NCI-H1105 (cell line): Measurements from ENCODE around the gene TEC.

Experiments used
- DNase-seq: peaks from one replicate; lab custom pipeline; 2025; lab: John Stamatoyannopoulos, UW

TEC gene

GRCh38 chr4:48126621-48127020, 143.0 kb downstream of the TEC start:
- DNase-seq = no peak

- DNase-seq = no peak
Observed at GRCh38 chr4:48124870-48125269, 144.8 kb downstream of the TEC start.

GRCh38 chr4:48122756-48123155, 146.9 kb downstream of the TEC start:
- DNase-seq = no peak

- no peak for DNase-seq
Observed at GRCh38 chr4:48121180-48121579, 148.5 kb downstream of the TEC start.

- DNase-seq = no peak
Observed at GRCh38 chr4:48120132-48120531, 149.5 kb downstream of the TEC start.

- peak; percentile 31 for DNase-seq
Observed at GRCh38 chr4:48119646-48120045, 150.0 kb downstream of the TEC start.

GRCh38 chr4:48118081-48118480, 151.6 kb downstream of the TEC start:
- DNase-seq = no peak

GRCh38 chr4:48116582-48116981, 153.1 kb downstream of the TEC start:
- DNase-seq = no peak

GRCh38 chr4:48114412-48114811, 155.2 kb downstream of the TEC start:
- no peak for DNase-seq

GRCh38 chr4:48112017-48112667, 157.5 kb downstream of the TEC start:
- no peak for DNase-seq

- DNase-seq = no peak
Observed at GRCh38 chr4:48110452-48110978, 159.1 kb downstream of the TEC start.

- DNase-seq = peak; percentile 24
Observed at GRCh38 chr4:48109413-48110263, 160.0 kb downstream of the TEC start.

GRCh38 chr4:48108309-48109073, 161.1 kb downstream of the TEC start:
- DNase-seq = no peak

GRCh38 chr4:48105230-48105629, 164.4 kb downstream of the TEC start:
- DNase-seq = no peak

GRCh38 chr4:48103483-48104139, 166.0 kb downstream of the TEC start:
- no peak for DNase-seq

- no peak for DNase-seq
Observed at GRCh38 chr4:48102303-48102702, 167.3 kb downstream of the TEC start.

GRCh38 chr4:48100256-48100655, 169.4 kb downstream of the TEC start:
- DNase-seq = no peak

- DNase-seq = no peak
Observed at GRCh38 chr4:48095441-48095840, 174.2 kb downstream of the TEC start.

GRCh38 chr4:48093991-48094416, 175.6 kb downstream of the TEC start:
- no peak for DNase-seq

GRCh38 chr4:48090621-48091020, 179.0 kb downstream of the TEC start:
- DNase-seq = peak; percentile 48

- no peak for DNase-seq
Observed at GRCh38 chr4:48085821-48086589, 183.6 kb downstream of the TEC start.
